IMR-90 (cell line): ENCODE results near the gene DNAAF3. TPM values are rescaled to one million over a fixed set of nuclear protein-coding genes. Genes with fewer than 3 reads are reported as not detected.

Source experiments
- ATAC-seq: fragments of 200-7000 bp; cut with Tn5 transposase; 2 replicates; pipeline ENCODE4 v1.9.1; 2020; ENCODE audit warnings: low read depth, mild to moderate bottlenecking, moderate library complexity
- BruUV-seq: library from RNA; stranded (reverse); fragments of 400-500 nt; replicated peaks from 2 replicates; lab custom pipeline; 2021; lab: Mats Ljungman, UMichigan
- CTCF ChIA-PET: fragments of 300-600 bp; formaldehyde crosslinking; extraction: SDS; loops from one replicate; lab custom pipeline; 2021; ENCODE audit warnings: antibody characterized with exemption; lab: Yijun Ruan, JAX
- POLR2A ChIA-PET: fragments of 300-600 bp; sonication (Branson Sonifier 250); formaldehyde crosslinking; loops from one replicate; lab custom pipeline; 2022; ENCODE audit warnings: antibody characterized with exemption; ENCODE audit not compliant: unreplicated experiment; lab: Charles Lee
- DNase-seq: peaks from one replicate; pipeline ENCODE4 v3.0.0; 2013
- H2AFZ ChIP-seq: replicated peaks from 2 replicates; pipeline ENCODE3; 2013; ENCODE audit warnings: low read length, mild to moderate bottlenecking; ENCODE audit not compliant: poor library complexity
- H2AK5ac ChIP-seq: 2 replicates; pipeline ENCODE4 v1.6.1; 2013; ENCODE audit warnings: low read depth, low read length, inconsistent platforms
- H2AK9ac ChIP-seq: replicated peaks from 2 replicates; pipeline ENCODE3; 2013; ENCODE audit warnings: mild to moderate bottlenecking, low read depth, low read length, moderate library complexity; ENCODE audit not compliant: poor library complexity
- H2BK120ac ChIP-seq: 2 replicates; pipeline ENCODE4 v1.6.1; 2013; ENCODE audit warnings: low read depth, low read length, inconsistent platforms
- H2BK15ac ChIP-seq: 3 replicates; pipeline ENCODE4 v1.6.1; 2013; ENCODE audit warnings: low read depth, low read length, inconsistent platforms
- H2BK20ac ChIP-seq: 2 replicates; pipeline ENCODE4 v1.6.1; 2013; ENCODE audit warnings: low read depth, mild to moderate bottlenecking, inconsistent platforms, low read length, moderate library complexity
- H2BK5ac ChIP-seq: 2 replicates; pipeline ENCODE4 v1.6.1; 2013; ENCODE audit warnings: mild to moderate bottlenecking, low read depth, low read length, inconsistent platforms; ENCODE audit not compliant: poor library complexity, severe bottlenecking
- H3K14ac ChIP-seq: replicated peaks from 2 replicates; pipeline ENCODE4 v1.6.1; 2013; ENCODE audit warnings: low read depth, low read length, inconsistent platforms
- H3K18ac ChIP-seq: 2 replicates; pipeline ENCODE4 v1.6.1; 2013; ENCODE audit warnings: low read depth, low read length, control low read depth
- H3K23ac ChIP-seq: 2 replicates; pipeline ENCODE4 v1.6.1; 2013; ENCODE audit warnings: low read depth, low read length, inconsistent platforms
- H3K27ac ChIP-seq: 2 replicates; pipeline ENCODE4 v1.5.1; 2013; ENCODE audit warnings: mild to moderate bottlenecking, control low read depth, low read length; ENCODE audit not compliant: insufficient read depth
- H3K27me3 ChIP-seq: 2 replicates; pipeline ENCODE4 v1.6.1; 2013; ENCODE audit warnings: low read length; ENCODE audit not compliant: control insufficient read depth, insufficient read depth
- H3K36me3 ChIP-seq: 2 replicates; pipeline ENCODE4 v1.6.1; 2013; ENCODE audit warnings: low read length, mixed read lengths; ENCODE audit not compliant: control insufficient read depth, insufficient read depth
- H3K4ac ChIP-seq: 2 replicates; pipeline ENCODE4 v1.6.1; 2013; ENCODE audit warnings: low read depth, low read length, inconsistent platforms
- H3K4me1 ChIP-seq: 2 replicates; pipeline ENCODE4 v1.6.1; 2013; ENCODE audit warnings: low read length, mixed read lengths; ENCODE audit not compliant: control insufficient read depth, insufficient read depth
- H3K4me2 ChIP-seq: 2 replicates; pipeline ENCODE4 v1.6.1; 2013; ENCODE audit warnings: low read depth, mild to moderate bottlenecking, control low read depth, low read length, moderate library complexity
- H3K4me3 ChIP-seq: 2 replicates; pipeline ENCODE4 v1.5.1; 2013; ENCODE audit warnings: low read depth, mild to moderate bottlenecking, control low read depth, low read length, moderate library complexity; ENCODE audit not compliant: insufficient read depth
- H3K56ac ChIP-seq: 2 replicates; pipeline ENCODE4 v1.6.1; 2013; ENCODE audit warnings: low read length, inconsistent platforms; ENCODE audit not compliant: insufficient read depth; ENCODE audit errors: extremely low read depth
- H3K79me1 ChIP-seq, 2 experiments: 2 replicates each; pipeline ENCODE4 v1.6.1; 2013; ENCODE audit warnings: low read length in 2 of 2, inconsistent platforms in 1 of 2, low read depth in 1 of 2
- H3K9ac ChIP-seq: 2 replicates; pipeline ENCODE4 v1.6.1; 2013; ENCODE audit warnings: low read depth, low read length, control low read depth
- H3K9me1 ChIP-seq: 2 replicates; pipeline ENCODE4 v1.6.1; 2013; ENCODE audit warnings: low read length, inconsistent platforms; ENCODE audit not compliant: insufficient read depth
- H3K9me3 ChIP-seq: 2 replicates; pipeline ENCODE4 v1.6.1; 2013; ENCODE audit warnings: low read length; ENCODE audit not compliant: control insufficient read depth, insufficient read depth
- H4K20me1 ChIP-seq: 2 replicates; pipeline ENCODE4 v1.6.1; 2013; ENCODE audit warnings: low read length, inconsistent platforms; ENCODE audit not compliant: insufficient read depth
- H4K5ac ChIP-seq: 2 replicates; pipeline ENCODE4 v1.6.1; 2013; ENCODE audit warnings: mild to moderate bottlenecking, low read depth, low read length, control low read depth
- H4K8ac ChIP-seq, 2 experiments: 2 replicates each; pipeline ENCODE4 v1.6.1; 2013; ENCODE audit warnings: low read depth in 2 of 2, low read length in 2 of 2, control low read depth in 1 of 2, inconsistent platforms in 1 of 2
- H4K91ac ChIP-seq: 2 replicates; pipeline ENCODE4 v1.6.1; 2013; ENCODE audit warnings: low read depth, low read length, inconsistent platforms; ENCODE audit not compliant: insufficient read depth
- MAZ ChIP-seq: IDR thresholded peaks from 2 replicates; pipeline ENCODE4 v1.6.1; 2012; ENCODE audit warnings: low read depth, mild to moderate bottlenecking, low read length, improper control_type of control experiment, moderate library complexity, borderline replicate concordance
- RAD21 ChIP-seq: IDR thresholded peaks from 2 replicates; pipeline ENCODE4 v1.6.1; 2012; ENCODE audit warnings: low read length, improper control_type of control experiment
- RCOR1 ChIP-seq: IDR thresholded peaks from 2 replicates; pipeline ENCODE4 v1.6.1; 2012; ENCODE audit warnings: mild to moderate bottlenecking, low read length, improper control_type of control experiment; ENCODE audit not compliant: insufficient replicate concordance
- RFX5 ChIP-seq: IDR thresholded peaks from 2 replicates; pipeline ENCODE4 v1.8.0; 2012; ENCODE audit warnings: low read depth, mild to moderate bottlenecking, low read length, moderate library complexity
- SMC3 ChIP-seq: fragments of 150-350 bp; IDR thresholded peaks from 2 replicates; pipeline ENCODE4 v1.6.1; 2016; ENCODE audit warnings: low read depth, mild to moderate bottlenecking, antibody characterized with exemption, low read length, moderate library complexity
- whole genome bisulfite sequencing, 2 experiments: methylation state at CpG; one replicate each; pipeline versions ENCODE4 v1.1.5 to v1.1.7; 2013; ENCODE audit warnings: missing lambda C conversion rate in 2 of 2; ENCODE audit not compliant: insufficient read length in 1 of 2; ENCODE audit errors: extremely low coverage in 2 of 2; 5-methylcytosine and 5-hydroxymethylcytosine counted together
- dilution Hi-C: fragments of 300-500 bp; cut with HindIII; formaldehyde crosslinking; loops from one replicate; pipeline ENCODE4 v1.14.3; 2018; ENCODE audit warnings: low sequenced_read_pairs; ENCODE audit not compliant: unreplicated experiment
- in situ Hi-C: fragments of 300-500 bp; cut with MboI; formaldehyde crosslinking; loops from 3 replicates; pipeline ENCODE4 v1.14.3; 2019; ENCODE audit warnings: low sequenced_read_pairs, inconsistent platforms, mixed read lengths
- intact Hi-C: fragments of 100-400 bp; cut with micrococcal nuclease; formaldehyde crosslinking; loops from 2 replicates; pipeline ENCODE4 v1.10.0; 2022
- polyA plus RNA-seq, 3 experiments: library from polyadenylated mRNA; depleted of rRNA; stranded (reverse); fragments of >200 nt; gene quantifications; 2 replicates each; pipeline ENCODE4 v1.2.3, GENCODE V29; 2012; ENCODE audit warnings: low replicate concordance in 1 of 3
- total RNA-seq: library from RNA; depleted of rRNA; stranded (reverse); fragments of >200 nt; gene quantifications from 2 replicates; pipeline ENCODE4 v1.2.3, GENCODE V29; 2012
- TF ChIP-seq, protein P1 (sequence below): fragments of 150-350 bp; IDR thresholded peaks from 2 replicates; pipeline ENCODE4 v1.6.1; 2016; ENCODE audit warnings: low read depth, mild to moderate bottlenecking, low read length, moderate library complexity, borderline replicate concordance

Gene DNAAF3
- total and polyA plus RNA-seq, 2 of the 4 experiments (the other 2 are of a cell fraction), result 0.34 TPM; not detected in 1

GRCh38 chr19:55136399-55137102 is 29.9 kb downstream of the DNAAF3 start:
- Histone ChIP-seq H4K5ac (no peak overlapping the region), H2BK120ac (no peak overlapping the region), H3K4me1 (no peaks in the 10 kb centered on the region; the same call in 1 of the 2 replicates), H2BK5ac (no peak overlapping the region), H3K56ac (no peak overlapping the region), H3K4ac (no peak overlapping the region), H3K36me3 (no peaks in the 10 kb centered on the region), H2BK15ac (no peak overlapping the region), H4K20me1 (no peaks in the 10 kb centered on the region), H3K9me3 (no peaks in the 10 kb centered on the region), H2AK9ac (no peak overlapping the region), H2AFZ (no peak overlapping the region), H3K4me2 (no peak overlapping the region), H3K9ac (no peak overlapping the region), H2AK5ac (no peak overlapping the region), H4K91ac (no peak overlapping the region), H3K14ac (no peak overlapping the region), H3K27ac (no peak overlapping the region), H3K79me1 (no peaks in the 10 kb centered on the region), H3K4me3 (no peak overlapping the region), H3K9me1 (no peaks in the 10 kb centered on the region), H3K18ac (no peak overlapping the region), H3K23ac (no peak overlapping the region), H4K8ac (no peak overlapping the region), H2BK20ac (no peak overlapping the region), H3K27me3 (peaks cover 23% of the 10 kb centered on the region)
- no peak for ATAC-seq
- TF ChIP-seq RFX5 (no peak), RAD21 (no peak), RCOR1 (no peak), SMC3 (no peak), MAZ (no peak)
- TF ChIP-seq, protein P1, sequence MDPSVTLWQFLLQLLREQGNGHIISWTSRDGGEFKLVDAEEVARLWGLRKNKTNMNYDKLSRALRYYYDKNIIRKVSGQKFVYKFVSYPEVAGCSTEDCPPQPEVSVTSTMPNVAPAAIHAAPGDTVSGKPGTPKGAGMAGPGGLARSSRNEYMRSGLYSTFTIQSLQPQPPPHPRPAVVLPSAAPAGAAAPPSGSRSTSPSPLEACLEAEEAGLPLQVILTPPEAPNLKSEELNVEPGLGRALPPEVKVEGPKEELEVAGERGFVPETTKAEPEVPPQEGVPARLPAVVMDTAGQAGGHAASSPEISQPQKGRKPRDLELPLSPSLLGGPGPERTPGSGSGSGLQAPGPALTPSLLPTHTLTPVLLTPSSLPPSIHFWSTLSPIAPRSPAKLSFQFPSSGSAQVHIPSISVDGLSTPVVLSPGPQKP, result no peak
- WGBS, 2 experiments, result 74% methylated on average over 10 of the region's 17 CpGs; no CpG with 5 or more reads in 1 of the 2 experiments
- DNase-seq, result no peak
- ChIA-PET POLR2A (no interaction called here), CTCF (no interaction called here)
- intact Hi-C loops (no loop called here), dilution Hi-C loops (no loop called here), in situ Hi-C loops (loop anchor here (5.0 kb wide), 1 partner anchor 281 kb away; no protein-coding TSS in a partner anchor)
- no TSS peak for BruUV-seq
